GM12878 (cell line): ENCODE measurements around the gene MIPOL1. TPM values are rescaled to one million over a fixed set of nuclear protein-coding genes. Genes with fewer than 3 reads are reported as not detected.

ENCODE experiments used
- ATAC-seq: fragments of 200-7000 bp; cut with Tn5 transposase; 3 replicates; pipeline ENCODE4 v1.9.1; 2020; ENCODE audit warnings: mild to moderate bottlenecking, moderate library complexity
- BruUV-seq: library from RNA; stranded (reverse); fragments of 400-500 nt; replicated peaks from 2 replicates; lab custom pipeline; 2021; lab: Mats Ljungman, UMichigan
- CTCF ChIA-PET: fragments of 300-600 bp; sonication (Branson Sonifier 250); formaldehyde crosslinking; extraction: SDS; loops from one replicate; lab custom pipeline; 2021; ENCODE audit warnings: inconsistent platforms; lab: Yijun Ruan, JAX
- POLR2A ChIA-PET: fragments of 350-600 bp; formaldehyde crosslinking; extraction: SDS; loops from one replicate; lab custom pipeline; 2021; ENCODE audit warnings: inconsistent platforms; lab: Charles Lee
- RAD21 ChIA-PET: fragments of 300-600 bp; sonication (Branson Sonifier 250); formaldehyde crosslinking; loops from one replicate; lab custom pipeline; 2023; ENCODE audit warnings: antibody characterized with exemption; ENCODE audit not compliant: unreplicated experiment; lab: Charles Lee
- SMC1A ChIA-PET: fragments of 300-600 bp; sonication (Branson Sonifier 250); formaldehyde crosslinking; loops from one replicate; lab custom pipeline; 2023; ENCODE audit not compliant: unreplicated experiment, uncharacterized antibody; lab: Charles Lee
- DNase-seq: peaks from one replicate; pipeline ENCODE4 v3.0.0-alpha.2; 2011; ENCODE audit warnings: low read depth, low spot score
- FAIRE-seq: peaks from 3 replicates; lab custom pipeline; 2011; peaks lifted over from hg19 to GRCh38; lab: Jason Lieb, UNC
- H2AFZ ChIP-seq: 2 replicates; pipeline ENCODE4 v1.6.0; 2011; ENCODE audit warnings: low read depth, low read length, control low read depth; ENCODE audit not compliant: control insufficient read depth
- H3K27ac ChIP-seq: 2 replicates; pipeline ENCODE4 v1.5.1; 2011; ENCODE audit warnings: control low read depth; ENCODE audit not compliant: control insufficient read depth, insufficient read depth
- H3K27me3 ChIP-seq, 2 experiments: replicated peaks in 1 of 2; 2 replicates each; pipeline versions ENCODE4 v1.6.0 to v1.6.1; 2011; ENCODE audit warnings: low read length in 1 of 2; ENCODE audit not compliant: control insufficient read depth in 2 of 2, insufficient read depth in 2 of 2
- H3K36me3 ChIP-seq, 2 experiments: 2 replicates each; pipeline ENCODE4 v1.5.1; 2011; ENCODE audit warnings: low read length in 1 of 2; ENCODE audit not compliant: control insufficient read depth in 2 of 2, insufficient read depth in 2 of 2
- H3K4me1 ChIP-seq: 2 replicates; pipeline ENCODE4 v1.6.1; 2011; ENCODE audit warnings: mild to moderate bottlenecking, low read length, moderate library complexity, mixed read lengths; ENCODE audit not compliant: control insufficient read depth, insufficient read depth
- H3K4me2 ChIP-seq: 2 replicates; pipeline ENCODE4 v1.6.0; 2011; ENCODE audit warnings: control low read depth; ENCODE audit not compliant: control insufficient read depth, insufficient read depth
- H3K4me3 ChIP-seq: fragments of 200-600 bp; sonication (generic); 2 replicates; pipeline ENCODE4 v1.5.1; 2016
- H3K79me2 ChIP-seq: 2 replicates; pipeline ENCODE4 v1.6.0; 2011; ENCODE audit warnings: low read length; ENCODE audit not compliant: control insufficient read depth, insufficient read depth
- H3K9ac ChIP-seq: 2 replicates; pipeline ENCODE4 v1.8.0; 2011; ENCODE audit warnings: low read length, control low read depth, mixed read lengths; ENCODE audit not compliant: control insufficient read depth, insufficient read depth
- H3K9me3 ChIP-seq: replicated peaks from 3 replicates; pipeline ENCODE4 v1.5.1; 2011; ENCODE audit warnings: mild to moderate bottlenecking, low read length; ENCODE audit not compliant: control insufficient read depth, insufficient read depth
- H4K20me1 ChIP-seq: 2 replicates; pipeline ENCODE4 v1.6.0; 2011; ENCODE audit not compliant: control insufficient read depth, insufficient read depth
- CBX5 ChIP-seq: sonication (generic); IDR thresholded peaks from 2 replicates; pipeline ENCODE4 v1.6.1; 2016; ENCODE audit warnings: low read depth, moderate library complexity, mild to moderate bottlenecking, inconsistent platforms
- CREM ChIP-seq: IDR thresholded peaks from 2 replicates; pipeline ENCODE4 v1.6.1; 2014; ENCODE audit warnings: antibody characterized with exemption, low read depth
- E4F1 ChIP-seq: fragments of 450-650 bp; IDR thresholded peaks from 2 replicates; pipeline ENCODE4 v1.6.1; 2018; ENCODE audit warnings: borderline replicate concordance, mild to moderate bottlenecking; ENCODE audit not compliant: partially characterized antibody
- HDAC6 ChIP-seq: fragments of 200-600 bp; sonication (generic); IDR thresholded peaks from one replicate; pipeline ENCODE4 v1.8.0; 2017; ENCODE audit warnings: antibody characterized with exemption; ENCODE audit not compliant: unreplicated experiment
- JUNB ChIP-seq: IDR thresholded peaks from 2 replicates; pipeline ENCODE4 v1.6.1; 2016; ENCODE audit warnings: antibody characterized with exemption, mild to moderate bottlenecking
- JUND ChIP-seq: IDR thresholded peaks from 2 replicates; pipeline ENCODE4 v1.6.1; 2012; ENCODE audit warnings: low read depth, mild to moderate bottlenecking, low read length, improper control_type of control experiment, moderate library complexity
- MEF2B ChIP-seq: fragments of 450-650 bp; IDR thresholded peaks from 2 replicates; pipeline ENCODE4 v1.6.1; 2018; ENCODE audit warnings: mild to moderate bottlenecking, moderate library complexity; ENCODE audit not compliant: partially characterized antibody, poor library complexity, severe bottlenecking
- MYC ChIP-seq: IDR thresholded peaks from 2 replicates; pipeline ENCODE4 v1.6.1; 2011; ENCODE audit warnings: mild to moderate bottlenecking, low read length, moderate library complexity, inconsistent platforms; ENCODE audit not compliant: insufficient read depth, insufficient replicate concordance, insufficient read length, severe bottlenecking
- NR2F1 ChIP-seq: fragments of 450-650 bp; conservative IDR thresholded peaks from 2 replicates; pipeline ENCODE4 v1.6.1; 2017; ENCODE audit warnings: mild to moderate bottlenecking
- NRF1 ChIP-seq: conservative IDR thresholded peaks from 2 replicates; pipeline ENCODE4 v1.6.1; 2011; ENCODE audit warnings: mild to moderate bottlenecking, low read depth, low read length, improper control_type of control experiment
- POLR2AphosphoS2 ChIP-seq: IDR thresholded peaks from 2 replicates; pipeline ENCODE4 v1.6.1; 2011; ENCODE audit warnings: low read depth, mild to moderate bottlenecking, low read length, improper control_type of control experiment, moderate library complexity
- SREBF2 ChIP-seq: IDR thresholded peaks from 2 replicates; pipeline ENCODE4 v1.6.1; 2012; ENCODE audit warnings: mild to moderate bottlenecking, low read length
- USF2 ChIP-seq: IDR thresholded peaks from 2 replicates; pipeline ENCODE4 v1.6.1; 2011; ENCODE audit warnings: low read depth, low read length, improper control_type of control experiment, borderline replicate concordance
- ZNF217 ChIP-seq: fragments of 450-650 bp; IDR thresholded peaks from 2 replicates; pipeline ENCODE4 v1.6.1; 2017; ENCODE audit warnings: antibody characterized with exemption, mild to moderate bottlenecking
- ZNF622 ChIP-seq: fragments of 450-650 bp; IDR thresholded peaks from 2 replicates; pipeline ENCODE4 v1.6.1; 2017; ENCODE audit warnings: mild to moderate bottlenecking, inconsistent platforms
- ZNF687 ChIP-seq: fragments of 450-650 bp; IDR thresholded peaks from 2 replicates; pipeline ENCODE4 v1.6.1; 2017; ENCODE audit warnings: mild to moderate bottlenecking, moderate library complexity
- WGBS: methylation state at CpG from one replicate; pipeline ENCODE4 v1.1.6; 2016; ENCODE audit warnings: low lambda C conversion rate; ENCODE audit not compliant: insufficient replicate concordance, insufficient coverage; ENCODE audit errors: missing lambda C conversion rate; 5-methylcytosine and 5-hydroxymethylcytosine counted together
- in situ Hi-C: fragments of 300-500 bp; cut with MboI; formaldehyde crosslinking; loops from 9 replicates; pipeline ENCODE4 v1.14.3; 2018; ENCODE audit warnings: mixed read lengths
- intact Hi-C: fragments of 100-400 bp; cut with micrococcal nuclease; formaldehyde crosslinking; loops from one replicate; pipeline ENCODE4 v1.14.2; 2022; ENCODE audit not compliant: unreplicated experiment
- polyA plus RNA-seq, 11 experiments: library from polyadenylated mRNA; depleted of rRNA in 4 of 11; unstranded in 6 of 11; stranded (reverse) in 5 of 11; fragments of >200 nt; fragmentation: Nextera tagmentation in 4 of 11; fragmentation: Illumina TruSeq in 1 of 11; extraction: Ambion mirVana in 4 of 11; extraction: Trizol in 1 of 11; gene quantifications; 1 replicate in 1 of 11; 2 replicates in 10 of 11; pipeline versions ENCODE4 v1.2.1 to v1.2.3, GENCODE V29; 2011 to 2016; ENCODE audit warnings: inconsistent platforms in 2 of 11, missing spikeins in 2 of 11, low read depth in 1 of 11
- total RNA-seq, 4 experiments: library from RNA; depleted of rRNA in 3 of 4; stranded (reverse); fragments of >200 nt in 3 of 4; fragmentation: Illumina TruSeq in 1 of 4; extraction: Trizol in 1 of 4; gene quantifications; 2 replicates each; pipeline versions ENCODE4 v1.2.1 to v1.2.3, GENCODE V29; 2013 to 2021
- TF ChIP-seq, protein P1 (sequence below): fragments of 450-650 bp; IDR thresholded peaks from 2 replicates; pipeline ENCODE4 v1.6.1; 2014; ENCODE audit warnings: mild to moderate bottlenecking

Gene MIPOL1
- total and polyA plus RNA-seq, 10 of the 15 experiments (the other 5 are each of a cell fraction or from before 2014, with no cell fraction given): 0.06 TPM; not detected in 9

DNA sequence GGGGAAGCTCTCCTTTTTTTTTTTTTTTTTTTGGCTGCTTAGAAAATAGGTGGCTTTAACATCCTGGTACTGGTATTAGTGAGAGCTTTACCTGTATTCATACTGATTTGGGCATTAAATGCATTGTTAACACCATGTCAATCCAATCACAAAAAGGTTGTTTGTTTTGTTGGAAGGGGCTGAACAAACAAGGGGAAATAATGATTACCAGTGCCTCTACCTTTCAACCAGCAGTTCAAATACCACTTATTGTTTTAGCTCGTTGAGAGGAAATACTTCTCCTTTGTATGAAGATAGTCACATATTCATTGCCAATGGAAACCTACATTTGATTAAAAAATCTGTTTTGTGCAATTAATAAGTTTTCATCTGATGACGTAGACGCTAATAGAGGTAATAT is 72.9 kb downstream of the MIPOL1 start:
- Histone ChIP-seq H3K36me3 (no peaks in the 10 kb centered on the region), H3K4me2 (no peak overlapping the region), H3K27me3 (no peaks in the 10 kb centered on the region), H3K9ac (no peak overlapping the region), H2AFZ (no peak overlapping the region), H3K27ac (no peak overlapping the region), H4K20me1 (no peaks in the 10 kb centered on the region), H3K4me3 (no peak overlapping the region), H3K4me1 (no peaks in the 10 kb centered on the region), H3K79me2 (no peaks in the 10 kb centered on the region), H3K9me3 (no peaks in the 10 kb centered on the region)
- FAIRE-seq: no peak
- RAD21 ChIA-PET: no interaction called here
- intact Hi-C loops (no loop called here), in situ Hi-C loops (no loop called here)
- no peak for ATAC-seq
- CTCF ChIA-PET: interaction anchor here (1.3 kb wide), 1 partner anchor 40 kb away, joined by 3 read pairs; no protein-coding TSS in a partner anchor
- WGBS: 55% methylated on average over 3 of the region's 3 CpGs
- POLR2A ChIA-PET: interaction anchor here (0.7 kb wide), 1 partner anchor 12 kb away, joined by 4 read pairs; no protein-coding TSS in a partner anchor
- SMC1A ChIA-PET: interaction anchor here (0.8 kb wide), 1 partner anchor 13 kb away, joined by 3 read pairs; no protein-coding TSS in a partner anchor
- DNase-seq: no peak
- no TSS peak for BruUV-seq
- TF ChIP-seq JUND (no peak), ZNF217 (no peak), SREBF2 (no peak), JUNB (no peak), ZNF687 (no peak), POLR2AphosphoS2 (no peak), ZNF622 (no peak), CBX5 (no peak), USF2 (no peak), E4F1 (no peak), NR2F1 (no peak), NRF1 (no peak), MEF2B (no peak), CREM (no peak), MYC (no peak), HDAC6 (no peak)
- TF ChIP-seq, protein P1, sequence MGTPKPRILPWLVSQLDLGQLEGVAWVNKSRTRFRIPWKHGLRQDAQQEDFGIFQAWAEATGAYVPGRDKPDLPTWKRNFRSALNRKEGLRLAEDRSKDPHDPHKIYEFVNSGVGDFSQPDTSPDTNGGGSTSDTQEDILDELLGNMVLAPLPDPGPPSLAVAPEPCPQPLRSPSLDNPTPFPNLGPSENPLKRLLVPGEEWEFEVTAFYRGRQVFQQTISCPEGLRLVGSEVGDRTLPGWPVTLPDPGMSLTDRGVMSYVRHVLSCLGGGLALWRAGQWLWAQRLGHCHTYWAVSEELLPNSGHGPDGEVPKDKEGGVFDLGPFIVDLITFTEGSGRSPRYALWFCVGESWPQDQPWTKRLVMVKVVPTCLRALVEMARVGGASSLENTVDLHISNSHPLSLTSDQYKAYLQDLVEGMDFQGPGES: no peak
